HCT116 (cell line): ENCODE results near the gene MYOG.

Experiments used
- CBX3 ChIP-seq: IDR thresholded peaks from 2 replicates; pipeline ENCODE4 v1.6.1; 2012; ENCODE audit warnings: low read depth
- CTCF ChIP-seq, 3 experiments: fragments of 200-600 bp in 1 of 3; sonication (generic) in 1 of 3; IDR thresholded peaks in 2 of 3; conservative IDR thresholded peaks in 1 of 3; 2 replicates each; pipeline ENCODE4 v1.5.1; 2012 to 2017; ENCODE audit warnings: low read depth in 2 of 3, low read length in 2 of 3, antibody characterized with exemption in 1 of 3, borderline replicate concordance in 1 of 3, control low read depth in 1 of 3, mild to moderate bottlenecking in 1 of 3, mixed read lengths in 1 of 3, mixed run types in 1 of 3, moderate library complexity in 1 of 3; ENCODE audit not compliant: insufficient read depth in 1 of 3
- EZH2 ChIP-seq: fragments of 200-600 bp; sonication (generic); IDR thresholded peaks from 2 replicates; pipeline ENCODE4 v1.6.1; 2017; ENCODE audit warnings: antibody characterized with exemption, mixed run types
- FOSL1 ChIP-seq: IDR thresholded peaks from 2 replicates; pipeline ENCODE4 v1.6.1; 2012; ENCODE audit warnings: low read depth
- POLR2A ChIP-seq: IDR thresholded peaks from 2 replicates; pipeline ENCODE4 v1.7.0; 2011; ENCODE audit warnings: borderline replicate concordance; ENCODE audit not compliant: insufficient read depth, insufficient read length; ENCODE audit errors: extremely low read depth
- POLR2AphosphoS5 ChIP-seq: IDR thresholded peaks from 2 replicates; pipeline ENCODE4 v1.6.1; 2011; ENCODE audit warnings: mild to moderate bottlenecking, low read depth, low read length, moderate library complexity
- SP1 ChIP-seq: IDR thresholded peaks from 2 replicates; pipeline ENCODE4 v1.6.1; 2012; ENCODE audit warnings: low read depth
- ZFX ChIP-seq: fragments of 450-650 bp; IDR thresholded peaks from 2 replicates; pipeline ENCODE4 v1.6.1; 2017
- ZNF274 ChIP-seq: fragments of 200-500 bp; sonication (Bioruptor generic); IDR thresholded peaks from 2 replicates; pipeline ENCODE4 v1.6.1; 2014; ENCODE audit warnings: mild to moderate bottlenecking, low read depth, low read length, inconsistent platforms

- TF ChIP-seq CTCF (IDR thresholded peaks at IDR 0.05 in 2 of 3, conservative IDR thresholded peaks at IDR 0.05 in 1 of 3; ENCODE audit: borderline replicate concordance in 1 of 3, insufficient read depth in 1 of 3, low read depth in 2 of 3, low read length in 2 of 3) (no peak), FOSL1 (no peak), ZNF274 (no peak), CBX3 (no peak), POLR2A (no peak), ZFX (no peak), SP1 (no peak), POLR2AphosphoS5 (no peak), EZH2 (no peak)
Measured at GRCh38 chr1:203121186-203122015, 35.6 kb upstream of the MYOG start.
